ENCODE data around the gene RTF2. TPM values are rescaled to one million over a fixed set of nuclear protein-coding genes. Genes with fewer than 3 reads are reported as not detected.

Gene RTF2
- total RNA-seq, 1 donor from 2014 or later = 66.3 TPM

- no peak for TF ChIP-seq CTCF (IDR thresholded peaks at IDR 0.05; ENCODE audit: partially characterized antibody, unreplicated experiment)
- DNase-seq = no peak
- Mint-ChIP-seq H3K9me3 (ENCODE audit: unreplicated experiment) (peaks cover 2% of the 10 kb centered on the region), H3K27me3 (ENCODE audit: unreplicated experiment) (no peaks in the 10 kb centered on the region), H3K36me3 (ENCODE audit: unreplicated experiment) (peaks cover 7% of the 10 kb centered on the region), H3K4me1 (ENCODE audit: low read depth, unreplicated experiment) (peaks cover 14% of the 10 kb centered on the region), H3K4me3 (ENCODE audit: unreplicated experiment) (no peak overlapping the region), H3K27ac (ENCODE audit: unreplicated experiment) (no peak overlapping the region)
Observed at GRCh38 chr20:56501116-56501515, 32.7 kb downstream of the RTF2 start.

- TF ChIP-seq CTCF (IDR thresholded peaks at IDR 0.05; ENCODE audit: partially characterized antibody, unreplicated experiment) = no peak
- Mint-ChIP-seq H3K36me3 (ENCODE audit: unreplicated experiment) (no peaks in the 10 kb centered on the region), H3K4me3 (ENCODE audit: unreplicated experiment) (peak overlapping the region; percentile 20), H3K4me1 (ENCODE audit: low read depth, unreplicated experiment) (peaks cover 26% of the 10 kb centered on the region), H3K27ac (ENCODE audit: unreplicated experiment) (peak overlapping the region; percentile 64), H3K27me3 (ENCODE audit: unreplicated experiment) (no peaks in the 10 kb centered on the region), H3K9me3 (ENCODE audit: unreplicated experiment) (peaks cover under 1% of the 10 kb centered on the region)
- DNase-seq = peak; percentile 28
Observed at GRCh38 chr20:56503916-56504315, 35.5 kb downstream of the RTF2 start.

GRCh38 chr20:56504373-56505005 lies 36.1 kb downstream of the RTF2 start:
- Mint-ChIP-seq H3K4me1 (ENCODE audit: low read depth, unreplicated experiment) (peaks cover 30% of the 10 kb centered on the region), H3K27ac (ENCODE audit: unreplicated experiment) (peak overlapping the region; percentile 64), H3K36me3 (ENCODE audit: unreplicated experiment) (no peaks in the 10 kb centered on the region), H3K27me3 (ENCODE audit: unreplicated experiment) (no peaks in the 10 kb centered on the region), H3K4me3 (ENCODE audit: unreplicated experiment) (peak overlapping the region; percentile 20), H3K9me3 (ENCODE audit: unreplicated experiment) (peaks cover 2% of the 10 kb centered on the region)
- TF ChIP-seq CTCF (IDR thresholded peaks at IDR 0.05; ENCODE audit: partially characterized antibody, unreplicated experiment) = peak; percentile 75
- peak; percentile 65 for DNase-seq

GRCh38 chr20:56506103-56506502 lies 37.7 kb downstream of the RTF2 start:
- Mint-ChIP-seq H3K9me3 (ENCODE audit: unreplicated experiment) (peaks cover 2% of the 10 kb centered on the region), H3K27ac (ENCODE audit: unreplicated experiment) (no peak overlapping the region), H3K36me3 (ENCODE audit: unreplicated experiment) (no peaks in the 10 kb centered on the region), H3K4me1 (ENCODE audit: low read depth, unreplicated experiment) (peaks cover 33% of the 10 kb centered on the region), H3K4me3 (ENCODE audit: unreplicated experiment) (no peak overlapping the region), H3K27me3 (ENCODE audit: unreplicated experiment) (no peaks in the 10 kb centered on the region)
- TF ChIP-seq CTCF (IDR thresholded peaks at IDR 0.05; ENCODE audit: partially characterized antibody, unreplicated experiment) = no peak
- no peak for DNase-seq

- Mint-ChIP-seq H3K4me1 (ENCODE audit: low read depth, unreplicated experiment) (peaks cover 44% of the 10 kb centered on the region), H3K9me3 (ENCODE audit: unreplicated experiment) (peaks cover 10% of the 10 kb centered on the region), H3K27me3 (ENCODE audit: unreplicated experiment) (peaks cover 2% of the 10 kb centered on the region), H3K27ac (ENCODE audit: unreplicated experiment) (peak overlapping the region; percentile 59), H3K4me3 (ENCODE audit: unreplicated experiment) (peak overlapping the region; percentile 15), H3K36me3 (ENCODE audit: unreplicated experiment) (no peaks in the 10 kb centered on the region)
- no peak for DNase-seq
- TF ChIP-seq CTCF (IDR thresholded peaks at IDR 0.05; ENCODE audit: partially characterized antibody, unreplicated experiment) = no peak
Observed at GRCh38 chr20:56511926-56512325, 43.5 kb downstream of the RTF2 start.

Measured in glutamatergic neuron (in vitro differentiated cells).